ENCODE data around the gene MAGI2. TPM values are rescaled to one million over a fixed set of nuclear protein-coding genes. Genes with fewer than 3 reads are reported as not detected.

The MAGI2 gene
- total RNA-seq, 1 experiment from 2014 or later, result 0.07 TPM

DNA sequence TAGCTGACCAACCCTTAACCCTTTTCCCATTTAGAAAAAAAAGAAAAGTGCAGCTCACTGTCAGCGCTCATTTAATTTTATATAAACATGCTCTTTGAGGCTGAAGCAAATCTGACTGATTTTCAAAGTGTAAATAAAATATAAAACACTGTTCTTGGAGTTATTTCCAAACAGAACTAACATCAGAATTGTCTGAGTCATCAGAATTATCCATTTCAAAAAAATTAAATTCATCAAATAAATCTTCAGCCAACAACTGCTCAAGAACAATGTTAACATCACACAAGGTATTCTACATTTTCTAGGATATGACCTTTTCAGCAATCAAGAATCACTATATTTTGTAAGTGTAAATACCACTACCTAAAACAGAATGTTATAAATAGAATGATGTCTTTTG, 93.6 kb downstream of the MAGI2 start:
- Mint-ChIP-seq H3K4me1 (ENCODE audit: insufficient read depth, unreplicated experiment) (no peaks in the 10 kb centered on the region), H3K27ac (ENCODE audit: low read depth, unreplicated experiment) (no peak overlapping the region), H3K4me3 (ENCODE audit: unreplicated experiment) (no peak overlapping the region), H3K9me3 (ENCODE audit: unreplicated experiment) (no peaks in the 10 kb centered on the region), H3K36me3 (ENCODE audit: insufficient read depth, unreplicated experiment) (no peaks in the 10 kb centered on the region), H3K27me3 (ENCODE audit: insufficient read depth, unreplicated experiment) (peaks cover 85% of the 10 kb centered on the region)
- BruUV-seq (replicated peaks), result no TSS peak
- no peak for DNase-seq (ENCODE audit: unreplicated experiment)
- CTCF ChIA-PET, result interaction anchor here (0.7 kb wide), 1 partner anchor 1045 kb away, joined by 3 read pairs; no protein-coding TSS in a partner anchor
- TF ChIP-seq, protein P1, sequence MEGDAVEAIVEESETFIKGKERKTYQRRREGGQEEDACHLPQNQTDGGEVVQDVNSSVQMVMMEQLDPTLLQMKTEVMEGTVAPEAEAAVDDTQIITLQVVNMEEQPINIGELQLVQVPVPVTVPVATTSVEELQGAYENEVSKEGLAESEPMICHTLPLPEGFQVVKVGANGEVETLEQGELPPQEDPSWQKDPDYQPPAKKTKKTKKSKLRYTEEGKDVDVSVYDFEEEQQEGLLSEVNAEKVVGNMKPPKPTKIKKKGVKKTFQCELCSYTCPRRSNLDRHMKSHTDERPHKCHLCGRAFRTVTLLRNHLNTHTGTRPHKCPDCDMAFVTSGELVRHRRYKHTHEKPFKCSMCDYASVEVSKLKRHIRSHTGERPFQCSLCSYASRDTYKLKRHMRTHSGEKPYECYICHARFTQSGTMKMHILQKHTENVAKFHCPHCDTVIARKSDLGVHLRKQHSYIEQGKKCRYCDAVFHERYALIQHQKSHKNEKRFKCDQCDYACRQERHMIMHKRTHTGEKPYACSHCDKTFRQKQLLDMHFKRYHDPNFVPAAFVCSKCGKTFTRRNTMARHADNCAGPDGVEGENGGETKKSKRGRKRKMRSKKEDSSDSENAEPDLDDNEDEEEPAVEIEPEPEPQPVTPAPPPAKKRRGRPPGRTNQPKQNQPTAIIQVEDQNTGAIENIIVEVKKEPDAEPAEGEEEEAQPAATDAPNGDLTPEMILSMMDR (IDR thresholded peaks at IDR 0.05; ENCODE audit: unreplicated experiment), result no peak
- POLR2A ChIA-PET, result no interaction called here
- intact Hi-C loops (cut with micrococcal nuclease), result no loop called here

DNA sequence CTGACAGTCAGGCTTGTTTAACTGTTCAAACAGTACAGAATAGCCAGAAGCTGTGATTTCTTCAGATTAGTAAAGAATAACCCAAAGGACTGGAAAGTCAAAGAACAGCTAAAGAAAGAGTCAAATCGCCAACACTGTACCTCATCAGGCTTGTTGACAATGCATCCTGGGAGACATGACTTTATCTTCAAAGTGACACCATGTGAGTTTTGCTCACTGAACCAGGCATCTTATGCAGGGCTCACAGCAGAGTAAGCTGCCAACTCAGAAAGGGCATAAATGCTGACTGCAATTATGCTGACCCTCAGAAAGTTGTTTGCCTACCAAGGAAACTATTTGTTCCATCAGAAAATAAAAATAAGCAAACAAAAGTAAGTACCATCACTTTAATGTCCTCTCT, 96.4 kb downstream of the MAGI2 start:
- no peak for DNase-seq (ENCODE audit: unreplicated experiment)
- Mint-ChIP-seq H3K27me3 (ENCODE audit: insufficient read depth, unreplicated experiment) (peaks cover 92% of the 10 kb centered on the region), H3K36me3 (ENCODE audit: insufficient read depth, unreplicated experiment) (no peaks in the 10 kb centered on the region), H3K9me3 (ENCODE audit: unreplicated experiment) (no peaks in the 10 kb centered on the region), H3K4me1 (ENCODE audit: insufficient read depth, unreplicated experiment) (no peaks in the 10 kb centered on the region), H3K4me3 (ENCODE audit: unreplicated experiment) (no peak overlapping the region), H3K27ac (ENCODE audit: low read depth, unreplicated experiment) (no peak overlapping the region)
- TF ChIP-seq, protein P1 (IDR thresholded peaks at IDR 0.05; ENCODE audit: unreplicated experiment), result no peak
- CTCF ChIA-PET, result interaction anchor here (0.5 kb wide), 1 partner anchor 86 kb away, joined by 4 read pairs; no protein-coding TSS in a partner anchor
- no TSS peak for BruUV-seq (replicated peaks)
- intact Hi-C loops (cut with micrococcal nuclease), result no loop called here
- POLR2A ChIA-PET, result no interaction called here

DNA sequence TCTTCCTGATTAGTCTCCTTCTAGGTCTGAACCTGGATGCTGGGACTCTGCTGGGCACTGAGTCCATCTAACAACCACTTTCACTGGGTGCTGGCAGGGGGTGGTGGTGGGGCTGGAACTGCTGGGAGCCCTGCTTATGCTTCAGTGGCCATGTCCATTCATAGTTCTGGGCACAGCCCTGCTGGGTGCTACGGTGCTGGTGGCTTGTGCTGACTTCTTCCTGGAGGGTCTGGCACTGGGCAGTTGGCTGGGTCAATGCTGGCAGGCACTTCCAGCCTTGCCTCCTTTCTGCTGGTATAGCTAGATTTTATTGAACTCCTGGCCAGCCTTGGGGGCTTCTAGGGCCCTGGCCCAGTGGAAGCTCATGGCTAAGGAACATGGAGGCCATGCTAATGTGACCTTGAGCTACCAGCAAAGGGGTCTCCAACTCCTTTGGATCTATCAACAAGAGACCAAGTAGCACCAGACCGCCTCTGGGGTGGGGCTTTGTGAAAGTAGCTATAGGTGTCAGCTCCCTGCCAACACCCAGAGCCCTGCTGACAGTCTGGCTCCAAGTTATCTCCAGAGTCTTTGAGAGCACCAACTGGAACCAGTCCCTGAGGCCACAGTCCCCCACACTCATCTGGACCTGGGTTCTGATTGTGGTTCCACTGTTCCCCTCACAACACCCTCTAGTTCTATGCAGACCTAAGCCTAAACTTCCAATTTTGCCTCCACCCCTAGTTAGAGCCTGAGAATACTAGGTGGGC, 99.6 kb downstream of the MAGI2 start:
- Mint-ChIP-seq H3K27me3 (ENCODE audit: insufficient read depth, unreplicated experiment) (peaks cover 88% of the 10 kb centered on the region), H3K9me3 (ENCODE audit: unreplicated experiment) (no peaks in the 10 kb centered on the region), H3K4me1 (ENCODE audit: insufficient read depth, unreplicated experiment) (no peaks in the 10 kb centered on the region), H3K27ac (ENCODE audit: low read depth, unreplicated experiment) (no peak overlapping the region), H3K36me3 (ENCODE audit: insufficient read depth, unreplicated experiment) (no peaks in the 10 kb centered on the region), H3K4me3 (ENCODE audit: unreplicated experiment) (no peak overlapping the region)
- no TSS peak for BruUV-seq (replicated peaks)
- CTCF ChIA-PET, result interaction anchor here (1.4 kb wide), 1 partner anchor 18 kb away, joined by 3 read pairs; no protein-coding TSS in a partner anchor
- intact Hi-C loops (cut with micrococcal nuclease), result no loop called here
- POLR2A ChIA-PET, result no interaction called here
- TF ChIP-seq, protein P1 (IDR thresholded peaks at IDR 0.05; ENCODE audit: unreplicated experiment), result no peak
- no peak for DNase-seq (ENCODE audit: unreplicated experiment)

DNA sequence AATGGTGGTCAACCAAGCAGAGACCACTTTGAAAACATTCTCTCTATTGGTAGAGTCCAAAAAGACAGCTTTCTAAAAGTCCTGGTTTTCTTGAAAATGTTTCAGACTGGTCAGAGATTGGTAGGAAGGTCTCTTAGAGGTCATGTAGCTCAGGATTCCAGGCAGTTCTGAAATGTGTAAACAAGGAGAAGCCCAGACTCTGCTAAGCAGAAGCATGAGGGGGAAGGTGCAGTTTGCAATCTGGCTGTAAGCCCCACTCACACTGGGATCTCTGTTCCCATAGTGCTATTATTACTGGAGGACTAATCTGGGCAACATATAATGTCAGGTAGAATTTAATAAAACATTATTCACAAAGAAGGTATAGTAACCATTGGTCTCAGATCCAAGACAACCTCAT, 101.1 kb downstream of the MAGI2 start:
- Mint-ChIP-seq H3K36me3 (ENCODE audit: insufficient read depth, unreplicated experiment) (no peaks in the 10 kb centered on the region), H3K27ac (ENCODE audit: low read depth, unreplicated experiment) (no peak overlapping the region), H3K9me3 (ENCODE audit: unreplicated experiment) (no peaks in the 10 kb centered on the region), H3K4me3 (ENCODE audit: unreplicated experiment) (no peak overlapping the region), H3K27me3 (ENCODE audit: insufficient read depth, unreplicated experiment) (peaks cover 83% of the 10 kb centered on the region), H3K4me1 (ENCODE audit: insufficient read depth, unreplicated experiment) (no peaks in the 10 kb centered on the region)
- POLR2A ChIA-PET, result interaction anchor here (0.7 kb wide), 1 partner anchor 26 kb away, joined by 3 read pairs; no protein-coding TSS in a partner anchor
- CTCF ChIA-PET, result interaction anchor here (1.4 kb wide), 1 partner anchor 20 kb away, joined by 3 read pairs; no protein-coding TSS in a partner anchor
- intact Hi-C loops (cut with micrococcal nuclease), result no loop called here
- no peak for DNase-seq (ENCODE audit: unreplicated experiment)
- TF ChIP-seq, protein P1 (IDR thresholded peaks at IDR 0.05; ENCODE audit: unreplicated experiment), result no peak
- no TSS peak for BruUV-seq (replicated peaks)

Data from MCF 10A (cell line).